GM18519 (cell line): ENCODE data around the gene CCDC138.

Source experiments
- ATAC-seq: cut with Tn5 transposase; IDR thresholded peaks from one replicate; pipeline ENCODE4 v1.9.1; 2021; ENCODE audit warnings: mild to moderate bottlenecking, moderate library complexity; ENCODE audit not compliant: unreplicated experiment, low FRiP score

The CCDC138 gene

DNA sequence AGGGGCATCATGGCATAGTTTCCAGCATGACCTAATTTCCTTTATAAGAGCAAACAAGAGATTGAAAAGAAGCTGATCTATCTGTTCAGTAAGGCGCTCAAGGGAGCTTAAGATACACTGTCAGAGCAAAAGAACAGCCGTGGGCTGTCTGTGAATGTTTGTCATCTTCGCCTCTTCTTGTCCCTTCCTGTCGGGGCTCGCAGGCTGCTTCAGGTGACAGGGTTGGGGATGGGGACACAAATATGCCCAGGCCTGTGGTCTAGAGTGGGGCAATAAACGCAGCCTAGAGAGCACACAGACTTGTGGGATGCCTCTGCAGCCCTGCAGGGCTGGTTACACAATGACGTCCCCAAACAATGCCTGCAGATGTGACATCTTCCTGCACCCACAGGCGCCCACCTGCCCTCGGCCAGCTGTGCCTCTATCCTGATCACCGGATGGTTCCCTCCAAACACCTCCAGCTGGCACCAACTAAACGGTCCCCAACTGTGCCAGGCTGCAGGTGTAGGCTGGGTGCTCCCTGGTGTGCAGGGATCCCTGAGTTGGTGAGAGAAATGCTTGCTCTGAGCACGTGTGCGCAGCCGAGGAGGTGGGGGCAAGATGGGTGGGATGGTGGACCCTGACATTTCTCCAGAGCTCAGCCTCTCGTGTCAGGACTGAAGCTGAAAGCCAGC lies 129.7 kb downstream of the CCDC138 start:
- ATAC-seq, result no peak

DNA sequence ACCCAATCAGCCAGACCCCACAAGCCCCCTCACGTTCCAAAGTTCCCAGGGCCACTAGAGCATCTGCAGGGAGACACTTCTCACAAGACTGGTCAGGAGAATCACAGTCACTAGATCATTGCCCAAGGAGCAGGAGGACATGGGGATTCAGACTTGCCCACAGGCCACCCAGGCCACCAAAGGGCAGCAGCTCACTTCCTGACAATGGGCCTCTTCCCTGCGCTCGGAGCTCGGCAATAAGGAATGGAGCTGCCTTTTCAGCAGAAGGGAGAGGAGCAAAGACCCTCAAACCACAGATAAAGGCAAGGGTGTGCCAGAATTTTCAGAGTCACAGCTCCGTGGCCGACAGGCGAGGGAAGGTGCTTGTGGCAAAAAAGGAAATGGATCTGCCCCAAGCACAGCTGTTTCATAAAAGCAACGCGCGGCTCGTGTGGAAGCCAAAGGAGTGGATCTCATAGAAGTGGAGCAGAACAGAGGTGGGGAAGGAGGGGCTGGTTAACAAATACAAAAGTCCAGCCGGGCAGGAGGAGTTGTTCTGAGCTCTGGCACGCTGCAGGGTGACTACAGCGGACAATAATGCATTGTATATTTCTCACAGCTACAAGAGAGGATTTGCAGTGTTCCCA lies 130.3 kb downstream of the CCDC138 start:
- ATAC-seq, result no peak

DNA sequence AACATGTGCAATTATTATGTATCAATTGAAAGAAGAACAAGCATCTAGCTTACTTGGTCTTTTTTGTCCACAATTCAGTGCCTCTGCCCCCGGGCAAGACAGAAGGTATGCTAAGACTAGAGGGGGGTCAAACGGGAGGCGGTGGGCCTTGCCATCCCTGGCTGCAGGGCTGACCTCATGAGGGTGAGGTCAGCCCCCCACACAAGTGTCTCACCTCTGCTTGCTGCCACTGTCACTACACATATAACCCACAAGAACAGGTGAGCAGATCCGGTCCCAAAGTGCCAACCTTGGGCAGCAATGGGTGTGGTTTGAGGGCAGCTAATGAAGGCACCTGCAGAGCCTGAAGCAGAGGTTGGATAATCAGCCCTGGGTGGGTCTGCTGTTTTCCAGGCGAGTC lies 131.0 kb downstream of the CCDC138 start:
- ATAC-seq, result no peak

DNA sequence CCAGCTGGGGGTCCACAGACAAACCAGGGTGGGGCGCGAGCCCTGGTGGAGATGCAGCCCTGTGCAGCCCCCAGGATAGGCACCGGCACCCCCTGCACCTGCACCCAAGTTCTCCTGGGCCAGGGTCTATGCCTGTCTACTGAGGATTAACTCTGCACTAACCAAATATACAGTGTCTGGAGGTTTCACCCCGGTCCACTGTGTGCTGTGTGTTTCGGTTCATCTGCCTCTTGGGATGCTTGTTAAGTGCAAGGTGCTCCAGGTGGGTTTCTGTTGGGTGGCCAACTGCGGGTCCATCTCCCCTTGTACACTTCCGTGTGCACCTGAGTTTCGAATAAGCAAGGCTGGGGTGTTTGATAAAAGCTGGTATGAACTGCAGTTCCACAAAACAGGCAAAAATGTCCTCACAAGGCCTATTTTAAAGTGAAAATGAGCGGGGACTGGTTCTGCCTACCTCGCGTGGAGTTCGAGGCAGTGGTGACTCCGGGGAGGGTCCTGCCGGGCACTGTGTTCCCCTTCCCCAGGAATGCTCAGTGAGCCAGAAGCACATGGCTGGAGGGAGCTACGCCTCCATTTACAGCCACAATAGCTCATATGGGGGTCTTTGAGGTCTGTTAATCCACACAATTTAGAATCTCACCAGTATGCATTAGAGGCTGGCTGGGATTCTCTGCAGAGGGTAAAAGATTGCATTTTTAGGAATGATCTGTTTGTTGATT lies 131.7 kb downstream of the CCDC138 start:
- ATAC-seq, result no peak

DNA sequence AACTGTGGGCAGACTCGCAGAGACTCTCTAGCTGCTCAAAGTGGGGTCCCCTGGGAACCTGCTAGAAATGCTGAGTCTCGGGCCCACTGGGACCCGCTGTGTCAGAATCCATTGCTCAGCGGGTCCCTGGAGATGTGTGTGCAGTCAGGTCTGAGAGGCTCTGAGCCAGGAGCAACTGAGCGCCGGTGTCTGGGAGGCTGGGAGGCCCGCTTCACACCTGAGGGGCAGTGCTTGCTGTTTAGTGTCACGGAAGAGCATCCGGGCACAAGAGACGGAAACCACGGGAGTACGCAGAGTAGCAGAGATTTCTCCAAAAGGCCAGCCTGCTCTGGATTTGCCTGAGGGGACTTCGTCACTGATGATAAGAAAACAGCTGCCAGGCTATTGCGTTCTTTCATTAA lies 132.4 kb downstream of the CCDC138 start:
- ATAC-seq, result no peak

DNA sequence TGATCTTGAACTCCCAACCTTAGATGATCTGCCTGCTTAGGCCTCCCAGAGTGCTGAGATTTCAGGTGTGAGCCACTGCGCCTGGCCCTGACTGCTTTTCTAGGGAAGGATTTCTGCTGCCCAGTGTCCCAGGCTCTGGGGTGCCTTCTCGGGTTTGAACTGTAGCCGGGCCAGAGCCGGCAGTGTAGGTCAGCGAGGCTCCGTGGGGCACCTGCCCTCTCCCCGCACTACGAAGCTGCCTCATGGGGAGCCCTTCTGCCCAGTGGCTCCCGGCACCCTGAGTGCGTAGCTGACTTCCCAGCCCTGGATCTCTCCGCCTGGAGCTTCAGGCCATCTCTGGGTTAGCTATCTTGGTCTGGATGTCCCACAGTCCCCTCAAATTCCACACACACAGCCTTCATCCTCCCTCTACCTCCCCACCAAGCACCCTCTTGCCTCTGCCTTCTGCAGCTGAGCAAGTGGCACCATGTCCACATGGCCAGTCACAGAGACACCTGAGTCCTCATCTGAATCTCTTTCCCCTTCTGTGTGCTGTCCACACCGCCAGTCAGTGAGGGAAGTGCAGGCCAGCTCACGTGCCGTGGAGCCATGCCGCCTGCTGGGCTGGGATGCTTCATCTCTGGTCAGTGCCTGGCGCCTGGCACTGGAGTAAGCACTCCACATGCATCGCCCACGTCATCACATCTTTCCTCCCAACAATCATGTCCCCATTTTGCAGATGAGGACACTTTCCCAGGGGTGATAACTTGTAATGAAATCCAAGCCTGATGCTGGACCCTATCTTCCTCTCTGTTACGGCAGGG lies 133.2 kb downstream of the CCDC138 start:
- ATAC-seq, result no peak

DNA sequence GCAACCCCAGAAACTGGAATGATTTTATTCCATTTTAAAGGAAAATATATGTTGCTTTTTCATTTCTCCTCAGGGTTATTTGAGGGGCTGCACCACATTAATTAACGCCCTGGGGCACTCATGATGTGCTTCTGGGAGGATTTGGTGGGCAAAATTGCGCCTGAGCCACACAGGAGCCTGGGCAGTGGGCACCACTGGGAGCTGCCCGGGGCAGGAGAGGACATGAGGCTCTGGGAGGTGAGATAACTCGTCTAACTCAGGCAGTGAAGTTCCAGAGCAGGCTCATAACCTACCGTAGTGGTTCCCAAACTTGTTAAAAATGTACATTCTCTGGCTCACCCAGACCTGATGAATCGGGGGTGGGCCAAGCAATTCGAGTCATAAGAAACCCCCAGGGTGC lies 134.1 kb downstream of the CCDC138 start:
- ATAC-seq, result no peak

DNA sequence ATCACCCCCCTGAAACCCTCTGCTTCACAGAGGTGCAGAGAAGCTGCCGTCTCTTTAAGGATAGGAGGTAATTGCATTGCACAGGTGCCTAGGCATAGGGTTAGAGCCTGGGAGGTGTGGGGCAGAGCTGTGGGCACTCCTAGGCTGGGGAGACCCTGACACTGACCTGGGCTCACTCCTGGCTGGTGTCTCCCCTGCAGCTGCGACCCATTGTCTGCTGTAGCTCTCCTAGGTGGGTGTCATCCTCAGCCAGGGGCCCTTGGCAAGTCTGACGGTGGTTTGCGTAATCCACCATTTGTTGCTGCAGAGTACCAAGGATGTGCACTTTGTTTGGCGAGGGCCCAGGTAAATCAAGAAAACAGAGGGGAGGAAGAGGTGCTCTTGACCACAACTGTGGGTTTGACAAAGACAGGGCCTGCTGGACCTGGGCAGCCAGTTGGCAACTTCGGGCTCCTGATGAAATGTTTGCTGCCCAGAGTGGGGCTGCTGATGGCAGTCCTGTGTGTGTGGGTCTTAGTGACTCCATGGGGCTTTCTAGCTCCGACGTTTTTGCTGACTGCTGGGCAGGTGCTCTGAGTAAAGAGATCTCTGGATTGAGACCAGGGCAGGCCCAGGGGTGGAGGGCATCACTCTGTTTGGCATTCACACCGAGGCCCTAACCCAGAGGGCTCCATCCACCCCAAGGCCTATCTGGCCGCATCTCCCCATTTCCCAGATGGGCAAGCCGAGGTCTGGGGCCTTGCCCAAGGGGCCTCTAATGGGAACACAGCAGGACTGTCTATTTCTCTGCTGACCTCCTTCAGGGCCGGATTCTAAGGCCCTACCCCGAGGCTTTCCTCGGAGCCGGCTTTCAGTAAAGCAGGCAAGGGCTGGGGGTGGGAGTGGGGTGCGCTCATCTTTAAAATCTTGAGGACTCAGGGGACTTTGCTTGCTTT lies 134.8 kb downstream of the CCDC138 start:
- no peak for ATAC-seq

DNA sequence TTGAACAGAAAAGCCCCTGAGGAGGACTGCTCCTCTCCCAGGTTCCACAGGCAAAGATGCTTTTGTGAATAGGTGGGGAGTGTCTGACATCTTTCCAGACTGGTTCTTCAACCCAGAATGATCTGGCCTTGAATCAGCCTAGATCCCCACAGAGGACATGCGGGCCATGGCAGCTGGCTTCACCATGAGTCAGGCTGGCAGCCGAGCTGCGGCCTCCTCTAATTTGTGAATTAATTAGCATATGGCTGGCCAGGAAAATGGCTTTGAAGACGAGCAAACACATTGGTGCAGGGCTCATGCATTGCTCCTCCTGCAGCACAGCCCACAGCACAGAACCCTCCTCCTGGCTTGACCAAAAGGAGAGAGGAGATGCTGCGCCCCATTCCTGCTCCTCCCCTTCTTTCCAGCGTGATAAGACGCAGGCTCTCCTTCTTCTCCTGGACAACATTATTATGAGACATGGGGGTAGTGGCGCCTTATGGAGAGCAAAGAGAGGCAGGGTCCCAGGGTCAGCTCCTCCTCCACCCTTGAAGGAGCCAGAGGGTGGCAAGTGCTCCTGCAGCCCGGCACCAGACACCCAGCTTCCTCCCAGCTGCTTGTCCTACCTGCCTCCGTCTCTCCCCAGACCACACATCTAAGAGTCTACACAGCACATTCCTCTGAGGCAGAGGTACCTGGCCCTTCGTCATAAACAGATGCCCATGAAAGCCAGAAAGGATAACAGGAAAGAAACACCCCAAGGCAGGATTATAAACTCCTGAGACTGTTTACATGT lies 135.8 kb downstream of the CCDC138 start:
- ATAC-seq, result no peak

DNA sequence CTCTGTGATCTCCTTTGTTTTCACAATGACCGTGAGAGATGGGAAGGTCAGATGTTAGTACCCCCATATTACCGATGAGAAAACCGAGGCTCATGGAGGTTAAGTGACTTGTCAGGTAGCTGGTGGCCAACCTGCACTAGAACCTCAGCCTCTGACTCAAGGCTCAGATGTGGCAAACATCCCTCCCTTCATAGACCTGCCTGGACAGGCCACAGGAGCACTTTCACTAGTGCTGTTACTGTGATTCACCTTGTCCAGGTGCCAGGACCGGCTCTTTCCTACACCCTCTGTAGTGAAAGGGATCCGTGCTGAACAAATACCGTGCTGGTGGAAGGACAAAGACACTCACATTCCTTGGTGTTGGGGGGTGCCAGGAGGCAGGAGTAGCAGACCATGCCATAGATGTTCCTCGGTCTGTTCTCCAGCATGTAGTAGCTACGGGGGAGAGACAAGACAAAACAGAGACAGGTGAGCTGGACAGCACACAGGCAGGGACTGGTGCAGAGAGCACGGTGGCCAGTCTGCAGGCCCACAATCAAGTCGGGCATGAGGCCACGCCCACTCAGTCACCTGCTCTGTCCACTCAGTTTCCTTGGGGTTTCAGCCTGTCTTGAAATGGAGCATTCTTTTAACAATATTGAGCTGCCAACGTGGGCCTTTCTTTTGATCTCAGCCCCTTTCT lies 136.6 kb downstream of the CCDC138 start:
- ATAC-seq, result no peak

DNA sequence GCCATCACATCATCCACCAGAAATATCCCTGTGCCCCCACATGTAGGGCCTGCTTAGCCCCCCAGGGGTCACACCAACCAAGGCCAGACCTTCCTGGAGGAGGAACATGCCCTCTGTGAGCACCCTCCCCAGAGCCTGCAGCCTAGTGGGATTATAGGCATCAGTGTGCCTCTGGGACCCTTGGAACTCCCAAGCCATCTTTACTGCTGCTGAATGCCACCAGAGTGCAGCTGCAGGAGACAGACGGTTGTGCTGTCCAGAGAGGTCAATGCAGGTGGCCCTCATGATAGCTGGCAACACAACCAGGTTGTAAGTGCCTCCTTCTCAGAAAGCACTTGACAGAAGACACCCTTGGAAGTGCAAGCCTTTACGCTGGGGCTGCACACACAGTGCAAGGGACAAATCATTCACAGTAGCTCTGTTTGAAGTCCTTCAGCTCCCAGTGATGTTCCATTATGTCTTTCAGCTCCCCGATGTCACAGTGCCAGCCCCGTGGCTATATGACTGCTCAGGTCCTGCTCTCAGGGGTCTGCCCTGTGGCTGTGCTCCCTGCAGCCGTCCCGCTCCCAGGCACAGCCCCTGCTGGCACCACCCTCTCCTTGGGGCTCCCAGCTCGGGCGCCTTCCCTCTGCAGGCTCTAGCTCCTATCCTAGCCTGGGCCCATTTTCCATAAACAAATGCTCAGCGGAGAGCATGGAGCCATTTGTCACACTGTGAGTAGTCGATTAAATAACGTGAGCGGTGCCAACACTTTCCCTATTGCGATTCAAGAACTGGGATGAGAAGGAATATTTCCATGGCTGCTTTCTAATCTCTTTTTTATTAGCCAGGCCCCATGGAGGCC lies 137.4 kb downstream of the CCDC138 start:
- ATAC-seq, result no peak

DNA sequence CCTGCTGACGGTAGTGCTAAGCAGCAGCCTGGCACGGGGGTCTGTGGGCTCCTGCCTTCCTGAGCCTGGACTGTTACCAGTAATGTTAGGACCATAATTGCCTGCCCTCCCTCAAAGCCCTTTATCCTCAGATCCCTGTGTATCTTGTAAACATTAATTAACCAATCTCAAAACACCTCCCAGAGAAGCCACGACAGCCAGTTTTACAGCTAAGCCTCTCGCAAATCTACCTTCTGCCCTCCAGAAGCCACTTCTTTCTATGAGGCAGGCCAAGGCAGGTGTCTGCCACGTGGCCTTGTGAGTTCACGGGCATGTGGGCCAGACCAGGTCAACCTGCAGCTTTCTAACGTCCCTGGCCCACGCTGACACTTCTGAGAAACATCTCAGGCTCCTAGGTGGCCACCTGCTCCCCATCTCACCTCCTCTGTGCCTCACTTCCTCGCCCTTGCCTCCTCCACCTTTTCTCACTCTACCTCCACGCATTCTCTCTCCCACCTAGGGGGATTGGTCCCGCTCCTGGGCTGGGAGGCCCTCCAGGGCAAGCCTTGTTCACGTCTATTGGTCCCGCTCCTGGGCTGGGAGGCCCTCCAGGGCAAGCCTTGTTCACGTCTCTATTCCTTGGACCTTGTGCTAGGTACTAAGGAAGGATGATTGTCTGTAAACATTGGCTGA lies 138.1 kb downstream of the CCDC138 start:
- no peak for ATAC-seq

DNA sequence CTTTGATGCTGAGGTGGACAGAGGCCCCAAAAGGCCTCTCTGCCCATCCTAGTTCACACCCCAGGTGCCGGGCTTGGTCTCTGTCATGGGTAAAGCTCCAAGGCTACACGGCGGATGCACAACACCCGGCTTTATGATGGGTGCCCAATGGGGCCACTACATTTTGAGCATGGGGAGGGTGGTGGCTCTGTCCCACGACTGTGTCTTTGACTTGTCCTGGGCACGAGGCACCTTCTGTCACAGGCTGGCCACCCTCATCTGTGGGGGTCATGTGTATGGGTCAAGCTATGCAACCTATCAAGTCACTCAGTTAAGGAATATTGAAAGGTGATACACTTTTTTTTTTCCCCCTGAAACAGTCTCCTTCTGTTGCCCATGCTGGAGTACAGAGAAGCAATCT lies 138.7 kb downstream of the CCDC138 start:
- no peak for ATAC-seq

DNA sequence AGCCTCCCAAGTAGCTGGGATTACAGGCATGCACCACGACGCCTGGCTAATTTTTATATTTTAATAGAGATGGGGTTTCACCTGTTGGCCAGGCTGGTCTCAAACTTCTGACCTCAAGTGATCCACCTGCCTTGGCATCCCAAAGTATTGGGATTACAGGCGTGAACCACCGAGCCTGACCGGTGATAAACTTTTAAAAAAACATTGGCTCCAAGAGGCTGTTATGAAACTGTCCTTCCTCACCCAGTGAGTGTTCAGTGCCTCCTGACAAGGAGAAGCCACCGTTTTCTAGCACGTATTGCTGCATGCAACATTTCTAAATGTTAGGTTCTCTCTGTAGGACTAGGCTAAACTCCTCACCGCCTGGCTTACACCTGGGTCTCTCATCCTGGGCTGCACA lies 139.2 kb downstream of the CCDC138 start:
- ATAC-seq, result no peak
